GM19351 (cell line): ENCODE results near the gene CHAF1A.

Source experiments
- ATAC-seq: cut with Tn5 transposase; IDR thresholded peaks from one replicate; pipeline ENCODE4 v1.9.1; 2021; ENCODE audit warnings: mild to moderate bottlenecking, moderate library complexity; ENCODE audit not compliant: unreplicated experiment

The CHAF1A gene

GRCh38 chr19:4454747-4455718 lies 52.6 kb downstream of the CHAF1A start:
- no peak for ATAC-seq

GRCh38 chr19:4455719-4456475 lies 53.5 kb downstream of the CHAF1A start:
- ATAC-seq = no peak

- ATAC-seq = no peak
Measured at GRCh38 chr19:4456476-4456842, 54.0 kb downstream of the CHAF1A start.

- peak; percentile 33 for ATAC-seq
Measured at GRCh38 chr19:4456843-4457653, 54.6 kb downstream of the CHAF1A start.

- ATAC-seq = peak; percentile 88
Measured at GRCh38 chr19:4457654-4458395, 55.4 kb downstream of the CHAF1A start, which contains the start of gene UBXN6. Gene UBXN6, minus strand, starts transcription at chr19:4457794. Its CDS starts 97 bp downstream, at chr19:4457697.

GRCh38 chr19:4464815-4465581 lies 62.6 kb downstream of the CHAF1A start:
- no peak for ATAC-seq

- no peak for ATAC-seq
Measured at GRCh38 chr19:4467835-4468234, 65.4 kb downstream of the CHAF1A start.

- peak; percentile 85 for ATAC-seq
Measured at GRCh38 chr19:4471403-4472173, 69.1 kb downstream of the CHAF1A start.

- no peak for ATAC-seq
Measured at GRCh38 chr19:4472174-4472974, 69.9 kb downstream of the CHAF1A start, which contains the start of gene HDGFL2. Gene HDGFL2, plus strand, starts transcription at chr19:4472297. Its CDS starts 54 bp downstream, at chr19:4472351.

GRCh38 chr19:4473011-4473762 lies 70.7 kb downstream of the CHAF1A start:
- ATAC-seq = no peak

GRCh38 chr19:4473763-4474513 lies 71.5 kb downstream of the CHAF1A start:
- ATAC-seq = no peak

- ATAC-seq = no peak
Measured at GRCh38 chr19:4474514-4475022, 72.1 kb downstream of the CHAF1A start.

GRCh38 chr19:4477034-4477801 lies 74.8 kb downstream of the CHAF1A start:
- no peak for ATAC-seq

GRCh38 chr19:4482721-4483364 lies 80.4 kb downstream of the CHAF1A start:
- no peak for ATAC-seq

GRCh38 chr19:4483385-4483784 lies 80.9 kb downstream of the CHAF1A start:
- ATAC-seq = no peak
